Astrocyte (in vitro differentiated cells and primary cell): ENCODE results near the gene LARGE1. TPM values are rescaled to one million over a fixed set of nuclear protein-coding genes. Genes with fewer than 3 reads are reported as not detected.

ENCODE experiments used
- DNase-seq: peaks from one replicate; pipeline ENCODE4 v3.0.0-alpha.2; 2010; ENCODE audit warnings: low read depth
- FAIRE-seq: peaks from 2 replicates; lab custom pipeline; 2011; peaks lifted over from hg19 to GRCh38; lab: Jason Lieb, UNC
- H2AFZ ChIP-seq: 2 replicates; pipeline ENCODE4 v1.6.0; 2012; ENCODE audit warnings: low read depth, low read length, inconsistent platforms
- H3K27ac ChIP-seq: 2 replicates; pipeline ENCODE4 v1.5.1; 2011; ENCODE audit warnings: low read depth, low read length, inconsistent platforms
- H3K27me3 ChIP-seq: 2 replicates; pipeline ENCODE4 v1.6.0; 2011; ENCODE audit warnings: low read length, inconsistent platforms; ENCODE audit not compliant: insufficient read depth
- H3K36me3 ChIP-seq: 2 replicates; pipeline ENCODE4 v1.5.1; 2011; ENCODE audit warnings: low read length, inconsistent platforms; ENCODE audit not compliant: insufficient read depth
- H3K4me1 ChIP-seq: 2 replicates; pipeline ENCODE4 v1.5.1; 2011; ENCODE audit warnings: low read length, inconsistent platforms; ENCODE audit not compliant: insufficient read depth
- H3K4me2 ChIP-seq: 2 replicates; pipeline ENCODE4 v1.6.0; 2012; ENCODE audit warnings: low read length, inconsistent platforms
- H3K4me3 ChIP-seq: 2 replicates; pipeline ENCODE4 v1.5.1; 2011; ENCODE audit warnings: low read depth, mild to moderate bottlenecking, low read length, inconsistent platforms; ENCODE audit not compliant: insufficient read depth
- H3K79me2 ChIP-seq: 2 replicates; pipeline ENCODE4 v1.6.0; 2012; ENCODE audit warnings: mild to moderate bottlenecking, low read length, inconsistent platforms; ENCODE audit not compliant: insufficient read depth
- H3K9ac ChIP-seq: 2 replicates; pipeline ENCODE4 v1.6.0; 2012; ENCODE audit warnings: mild to moderate bottlenecking, low read length, inconsistent platforms
- H3K9me3 ChIP-seq: 2 replicates; pipeline ENCODE4 v1.5.1; 2012; ENCODE audit warnings: low read depth, mild to moderate bottlenecking, low read length, inconsistent platforms; ENCODE audit not compliant: insufficient read depth
- H4K20me1 ChIP-seq: 2 replicates; pipeline ENCODE4 v1.6.0; 2012; ENCODE audit warnings: low read length, inconsistent platforms; ENCODE audit not compliant: insufficient read depth
- H3K27ac Mint-ChIP-seq: one replicate; pipeline ENCODE4 v1.8.0; 2021; ENCODE audit warnings: mild to moderate bottlenecking, mixed read lengths; ENCODE audit not compliant: unreplicated experiment
- H3K27me3 Mint-ChIP-seq: one replicate; pipeline ENCODE4 v1.8.0; 2021; ENCODE audit warnings: low read depth, mixed read lengths; ENCODE audit not compliant: unreplicated experiment
- H3K36me3 Mint-ChIP-seq: one replicate; pipeline ENCODE4 v1.8.0; 2021; ENCODE audit warnings: low read depth, mixed read lengths; ENCODE audit not compliant: unreplicated experiment
- H3K4me1 Mint-ChIP-seq: one replicate; pipeline ENCODE4 v1.8.0; 2021; ENCODE audit warnings: low read depth, mixed read lengths; ENCODE audit not compliant: unreplicated experiment
- H3K4me3 Mint-ChIP-seq: one replicate; pipeline ENCODE4 v1.8.0; 2021; ENCODE audit warnings: mild to moderate bottlenecking, moderate library complexity, mixed read lengths; ENCODE audit not compliant: unreplicated experiment
- H3K9me3 Mint-ChIP-seq: one replicate; pipeline ENCODE4 v1.8.0; 2021; ENCODE audit warnings: mild to moderate bottlenecking, mixed read lengths; ENCODE audit not compliant: unreplicated experiment
- CTCF ChIP-seq: IDR thresholded peaks from 2 replicates; pipeline ENCODE4 v1.5.1; 2011; ENCODE audit warnings: low read depth, mild to moderate bottlenecking, inconsistent platforms, low read length, moderate library complexity; ENCODE audit not compliant: insufficient read depth
- EZH2 ChIP-seq: IDR thresholded peaks from 2 replicates; pipeline ENCODE4 v1.6.1; 2012; ENCODE audit warnings: mild to moderate bottlenecking, low read length, inconsistent platforms; ENCODE audit not compliant: insufficient read depth
- total RNA-seq: library from RNA; stranded (reverse); gene quantifications from 2 replicates; pipeline ENCODE4 v1.2.1, GENCODE V29; 2021

The LARGE1 gene
- total RNA-seq, 1 donor from 2014 or later: 92.6 TPM

GRCh38 chr22:33493476-33494205, 426.6 kb downstream of the LARGE1 start:
- H3K36me3 ChIP-seq: no peaks in the 10 kb centered on the region
- H3K4me3 ChIP-seq: no peak overlapping the region
- no peaks in the 10 kb centered on the region for H3K4me1 ChIP-seq
- DNase-seq: no peak
- H3K27ac ChIP-seq: no peak overlapping the region
- H3K36me3 Mint-ChIP-seq: peaks cover 8% of the 10 kb centered on the region
- H3K9me3 ChIP-seq: no peaks in the 10 kb centered on the region
- H2AFZ ChIP-seq: no peak overlapping the region
- H3K27ac Mint-ChIP-seq: no peak overlapping the region
- H3K4me3 Mint-ChIP-seq: no peak overlapping the region
- peaks cover 2% of the 10 kb centered on the region for H3K9me3 Mint-ChIP-seq
- no peak overlapping the region for H3K4me2 ChIP-seq
- TF ChIP-seq EZH2 (no peak), CTCF (no peak)
- no peaks in the 10 kb centered on the region for H4K20me1 ChIP-seq
- no peaks in the 10 kb centered on the region for H3K79me2 ChIP-seq
- H3K27me3 ChIP-seq: no peaks in the 10 kb centered on the region
- no peaks in the 10 kb centered on the region for H3K27me3 Mint-ChIP-seq
- peaks cover 4% of the 10 kb centered on the region for H3K4me1 Mint-ChIP-seq
- FAIRE-seq: no peak
- H3K9ac ChIP-seq: no peak overlapping the region

- no peak for DNase-seq
- no peaks in the 10 kb centered on the region for H3K36me3 ChIP-seq
- no peak overlapping the region for H3K4me2 ChIP-seq
- H3K27ac ChIP-seq: no peak overlapping the region
- TF ChIP-seq CTCF (no peak), EZH2 (no peak)
- H3K4me1 Mint-ChIP-seq: peaks cover 4% of the 10 kb centered on the region
- no peaks in the 10 kb centered on the region for H4K20me1 ChIP-seq
- H3K9me3 ChIP-seq: no peaks in the 10 kb centered on the region
- H3K36me3 Mint-ChIP-seq: peaks cover 8% of the 10 kb centered on the region
- H3K27me3 ChIP-seq: no peaks in the 10 kb centered on the region
- no peak overlapping the region for H2AFZ ChIP-seq
- no peak overlapping the region for H3K27ac Mint-ChIP-seq
- peaks cover 2% of the 10 kb centered on the region for H3K9me3 Mint-ChIP-seq
- no peak overlapping the region for H3K4me3 ChIP-seq
- FAIRE-seq: no peak
- no peaks in the 10 kb centered on the region for H3K4me1 ChIP-seq
- H3K27me3 Mint-ChIP-seq: no peaks in the 10 kb centered on the region
- no peak overlapping the region for H3K4me3 Mint-ChIP-seq
- H3K9ac ChIP-seq: no peak overlapping the region
- H3K79me2 ChIP-seq: no peaks in the 10 kb centered on the region
Measured at GRCh38 chr22:33492210-33492651, 428.0 kb downstream of the LARGE1 start.
